GM19328 (cell line): ENCODE results near the gene ANXA9.

Experiments used
- ATAC-seq: cut with Tn5 transposase; IDR thresholded peaks from one replicate; pipeline ENCODE4 v1.9.1; 2021; ENCODE audit warnings: mild to moderate bottlenecking, moderate library complexity; ENCODE audit not compliant: unreplicated experiment

The ANXA9 gene

DNA sequence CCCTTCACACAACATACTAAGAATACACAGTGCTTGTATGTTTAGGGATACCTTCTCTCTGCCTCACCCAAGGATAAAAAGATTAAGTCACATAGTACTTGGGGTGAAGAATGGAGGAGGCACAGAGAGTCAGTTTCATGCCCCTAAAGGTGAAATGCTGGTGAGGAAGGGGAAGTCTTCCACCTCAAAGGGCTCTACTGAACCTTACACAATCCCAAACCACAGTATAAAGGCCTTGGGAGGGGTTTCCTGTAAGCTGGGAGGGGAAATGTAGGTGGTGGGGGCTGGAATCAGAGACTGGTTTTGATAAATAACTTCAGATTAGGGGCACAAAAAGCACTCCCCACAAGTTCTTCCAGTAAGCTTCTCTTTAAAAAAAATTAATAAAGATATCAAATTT is 21.1 kb downstream of the ANXA9 start:
- ATAC-seq = no peak

DNA sequence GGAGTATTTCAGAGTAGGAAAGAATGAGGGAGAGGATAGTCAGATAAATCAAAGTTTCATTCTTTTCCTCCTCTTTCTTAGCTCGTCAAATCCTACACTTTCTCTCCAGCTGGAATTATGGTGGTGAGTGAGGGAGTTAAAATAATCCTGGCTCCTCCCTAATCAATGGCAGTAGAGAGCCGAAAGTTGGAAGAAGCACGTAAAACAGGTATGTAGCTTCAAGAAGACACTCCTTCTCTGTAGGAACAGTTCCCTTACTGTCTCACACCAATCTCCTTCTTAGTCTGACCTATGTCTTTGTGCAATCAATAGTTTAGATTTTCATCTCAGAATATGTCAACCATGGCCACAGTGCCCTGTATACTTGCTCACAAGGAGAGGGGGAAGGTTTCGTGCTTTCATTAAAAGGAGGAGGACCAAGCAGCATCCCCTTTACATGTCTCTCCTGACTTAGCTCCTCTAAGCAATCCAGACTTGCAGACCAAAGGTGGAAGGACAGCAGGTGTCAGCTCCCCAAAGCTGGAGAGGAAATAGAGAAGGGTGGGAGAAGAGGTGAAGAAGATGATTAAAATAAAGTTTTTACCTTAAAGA is 23.7 kb downstream of the ANXA9 start:
- no peak for ATAC-seq

DNA sequence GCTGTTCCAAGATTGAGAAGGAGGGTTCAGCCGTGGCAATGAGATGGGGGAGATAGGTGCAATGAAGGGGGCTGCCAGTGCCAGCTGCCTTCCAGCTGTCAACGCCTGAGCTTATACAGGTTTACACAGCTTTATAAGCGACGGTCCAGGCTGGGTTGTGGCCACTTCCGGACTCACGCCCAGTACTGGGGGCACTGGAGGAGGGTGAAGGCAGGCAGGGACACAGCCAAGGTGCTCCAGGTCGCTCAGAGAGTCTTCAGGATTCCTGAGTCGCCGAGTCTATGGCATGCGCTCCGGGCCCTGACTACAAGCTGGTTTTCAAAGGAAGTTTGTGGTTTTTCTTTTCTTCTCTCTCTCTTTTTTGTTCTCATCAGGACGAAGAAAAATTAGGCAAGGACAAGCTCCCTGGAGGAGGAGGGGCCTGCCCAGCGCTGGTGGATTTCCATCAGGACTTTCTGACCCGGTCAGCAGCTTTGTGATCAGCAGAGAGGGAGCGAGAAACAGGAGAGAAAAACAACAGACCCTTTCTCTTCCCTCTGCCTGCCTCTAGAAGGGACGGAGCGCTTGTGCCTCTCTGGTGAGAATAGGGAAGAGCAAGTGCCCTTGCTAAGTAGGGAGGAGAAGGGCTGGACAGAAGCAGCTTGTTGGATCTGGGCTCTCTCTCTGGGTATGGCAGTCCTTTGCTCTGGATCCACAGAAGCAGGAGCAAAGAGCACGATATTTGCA is 24.4 kb downstream of the ANXA9 start, which contains the start of gene MINDY1:
MINDY1 (minus strand) TSS at position 576 of the 726 bp plus-strand sequence. CDS start 4,285 bp downstream, outside the sequence.
- no peak for ATAC-seq

GRCh38 chr1:151007853-151008243 is 25.8 kb downstream of the ANXA9 start:
- ATAC-seq = no peak

GRCh38 chr1:151008244-151009205 is 26.4 kb downstream of the ANXA9 start, which contains the start of gene PRUNE1:
PRUNE1 (plus strand) TSS chr1:151008449; CDS start chr1:151008633, 184 bp downstream.
- peak; percentile 78 for ATAC-seq

DNA sequence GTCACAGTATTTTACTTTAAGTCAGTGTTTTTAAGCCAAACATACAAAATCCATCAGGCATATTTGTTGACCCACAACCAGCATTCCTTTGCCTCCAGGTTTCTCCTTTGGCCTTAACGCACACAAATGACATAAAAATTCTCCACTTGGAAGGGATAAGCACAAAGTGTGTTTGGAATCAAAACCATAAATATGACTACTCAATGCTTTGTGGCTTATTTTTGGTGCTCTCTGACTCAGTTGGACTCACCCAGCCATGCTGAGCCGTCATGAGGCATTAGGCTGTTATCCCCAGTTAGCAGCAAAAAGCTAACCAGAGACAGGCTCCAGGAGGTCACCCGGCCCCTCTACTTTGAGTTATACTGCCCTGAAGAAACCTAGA is 27.1 kb downstream of the ANXA9 start:
- no peak for ATAC-seq

DNA sequence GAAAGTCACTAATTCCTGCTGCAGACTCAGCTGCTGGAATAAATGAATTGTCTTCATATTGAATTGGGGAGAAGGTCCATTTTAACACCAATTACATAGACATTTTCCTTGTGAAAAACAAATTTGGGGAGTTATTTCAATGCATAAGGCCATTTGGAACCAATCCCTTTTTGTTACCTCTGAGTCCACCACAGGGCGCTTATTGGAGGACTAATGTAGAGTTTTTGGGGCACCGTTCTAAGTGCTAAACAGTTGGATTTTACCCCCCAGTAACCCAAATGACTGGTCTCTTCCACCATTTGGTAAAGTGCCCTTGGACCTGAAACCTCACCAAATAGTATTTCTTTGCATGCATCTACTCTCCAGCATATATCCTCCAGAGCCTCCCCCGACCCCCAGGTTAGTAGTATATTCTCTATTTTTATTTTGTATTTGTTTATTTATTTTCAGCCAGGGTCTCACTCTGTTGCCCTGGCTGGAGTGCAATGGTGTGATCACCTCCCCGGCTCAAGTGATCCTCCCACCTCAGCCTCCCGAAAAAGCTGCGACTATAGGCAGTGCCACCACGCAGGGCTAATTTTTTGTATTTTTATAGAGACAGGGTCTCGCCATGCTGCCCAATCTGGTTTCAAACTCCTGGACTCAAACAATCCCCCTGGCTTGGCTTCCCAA is 27.7 kb downstream of the ANXA9 start:
- ATAC-seq = no peak

- ATAC-seq = no peak
Measured at GRCh38 chr1:151010346-151010726, 28.2 kb downstream of the ANXA9 start.

DNA sequence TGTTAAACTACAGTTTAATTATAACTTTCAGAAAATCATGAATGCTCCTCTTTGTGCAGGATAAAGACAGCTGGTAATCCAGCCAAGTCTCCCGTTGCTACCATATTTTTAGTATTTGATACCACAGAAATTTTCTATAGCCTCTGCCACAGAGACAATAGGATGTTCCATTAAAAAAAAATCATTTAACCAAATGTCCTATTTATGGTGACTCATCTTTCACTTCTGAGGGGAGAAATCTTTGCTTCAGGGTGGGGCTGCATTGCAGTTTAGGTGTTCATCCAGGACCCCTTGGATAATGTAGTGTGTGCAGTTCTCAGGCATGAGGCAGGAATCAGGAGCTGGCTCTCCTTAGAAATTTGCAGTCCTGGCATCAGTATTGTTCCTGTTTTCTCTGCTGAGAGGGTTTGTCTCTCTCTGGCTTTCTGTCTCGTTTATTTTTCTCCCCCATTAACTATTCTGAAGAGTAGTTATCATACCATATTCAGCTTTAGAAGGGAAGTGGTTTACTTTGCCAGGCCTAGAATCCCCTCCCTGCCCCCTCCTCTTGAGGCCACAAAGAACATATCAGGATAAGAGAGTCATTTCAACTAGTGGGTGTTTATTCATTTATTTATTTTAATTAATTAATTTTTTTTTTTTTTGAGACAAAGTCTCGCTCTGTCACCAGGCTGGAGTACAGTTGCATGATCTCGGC is 29.2 kb downstream of the ANXA9 start:
- no peak for ATAC-seq

DNA sequence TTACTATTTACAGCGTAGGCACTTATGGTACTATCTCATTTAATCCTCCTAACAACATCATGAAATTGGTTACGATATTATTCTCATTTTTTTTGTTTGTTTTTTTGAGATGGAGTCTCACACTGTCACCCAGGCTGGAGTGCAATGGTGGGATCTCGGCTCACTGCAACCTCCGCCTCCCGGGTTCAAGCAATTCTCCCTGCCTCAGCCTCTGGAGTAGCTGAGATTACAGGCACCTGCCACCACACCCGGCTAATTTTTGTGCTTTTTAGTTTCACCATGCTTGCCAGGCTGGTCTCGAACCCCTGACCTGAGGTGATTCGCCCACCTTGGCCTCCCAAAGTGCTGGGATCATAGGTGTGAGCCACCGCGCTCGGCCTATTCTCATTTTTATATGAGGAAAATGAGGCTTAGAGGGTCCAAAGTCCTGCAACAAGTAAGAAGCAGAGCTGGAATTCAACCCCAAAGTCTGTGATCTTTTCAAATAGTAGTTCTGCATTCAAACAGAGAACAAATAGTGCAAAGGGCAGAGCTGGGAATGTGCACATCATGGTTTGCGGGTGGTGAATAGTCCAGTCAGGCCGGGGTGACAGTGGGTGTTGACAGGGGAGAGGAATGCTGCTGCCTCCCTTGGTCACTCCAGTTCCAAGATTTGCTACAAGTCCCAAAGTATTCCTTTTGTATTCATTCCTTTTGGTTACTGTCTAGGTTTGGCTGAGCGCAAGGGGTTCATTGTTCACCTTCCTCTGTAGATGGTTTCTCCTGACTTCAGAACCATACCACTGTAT is 30.8 kb downstream of the ANXA9 start:
- ATAC-seq = no peak

DNA sequence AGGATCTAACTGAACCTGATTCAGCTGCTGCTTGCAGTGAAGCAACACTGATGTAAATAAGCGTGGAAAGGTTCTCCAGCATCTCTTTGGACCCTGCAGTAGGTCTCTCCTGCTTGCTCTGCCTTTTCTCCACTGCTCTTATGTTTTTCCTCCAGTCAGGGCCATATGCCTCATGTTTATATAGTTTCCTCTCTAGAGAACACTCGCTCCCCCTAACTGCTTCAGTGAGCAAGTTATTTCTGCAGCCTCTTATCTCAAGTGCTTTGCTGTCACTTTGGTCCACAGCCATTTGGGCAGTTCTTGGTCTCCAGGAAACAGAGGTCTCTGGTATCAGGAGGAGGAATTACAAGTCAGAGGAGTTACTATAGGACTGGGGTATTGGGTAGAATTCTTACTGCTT is 31.4 kb downstream of the ANXA9 start:
- ATAC-seq = no peak

- ATAC-seq = no peak
Measured at GRCh38 chr1:151024540-151025146, 42.6 kb downstream of the ANXA9 start.

GRCh38 chr1:151026460-151026859 is 44.4 kb downstream of the ANXA9 start:
- no peak for ATAC-seq

DNA sequence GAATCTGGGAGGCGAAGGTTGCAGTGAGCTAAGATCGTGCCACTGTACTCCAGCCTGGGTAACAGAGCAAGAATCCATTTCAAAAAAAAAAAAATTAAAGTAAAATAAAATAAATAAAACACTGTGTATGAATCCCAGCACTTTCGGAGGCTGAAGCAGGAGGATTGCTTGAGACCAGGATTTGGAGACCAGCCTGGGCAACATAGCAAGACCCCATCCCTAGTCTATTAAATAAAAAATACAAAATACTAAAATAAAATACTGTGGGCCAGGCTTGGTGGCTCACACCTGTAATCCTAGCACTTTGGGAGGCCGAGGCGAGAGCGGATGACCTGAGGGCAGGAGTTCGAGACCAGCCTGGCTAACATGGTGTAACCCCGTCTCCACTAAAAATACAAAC is 50.1 kb downstream of the ANXA9 start:
- no peak for ATAC-seq

GRCh38 chr1:151035167-151035566 is 53.1 kb downstream of the ANXA9 start:
- ATAC-seq = no peak

GRCh38 chr1:151036356-151036755 is 54.3 kb downstream of the ANXA9 start, which contains the start of gene BNIPL:
BNIPL (plus strand) TSS chr1:151036586; CDS start chr1:151036726, 140 bp downstream.
- ATAC-seq = no peak

- ATAC-seq = no peak
Measured at GRCh38 chr1:151037032-151037431, 54.9 kb downstream of the ANXA9 start.

- no peak for ATAC-seq
Measured at GRCh38 chr1:151039521-151039920, 57.4 kb downstream of the ANXA9 start.

DNA sequence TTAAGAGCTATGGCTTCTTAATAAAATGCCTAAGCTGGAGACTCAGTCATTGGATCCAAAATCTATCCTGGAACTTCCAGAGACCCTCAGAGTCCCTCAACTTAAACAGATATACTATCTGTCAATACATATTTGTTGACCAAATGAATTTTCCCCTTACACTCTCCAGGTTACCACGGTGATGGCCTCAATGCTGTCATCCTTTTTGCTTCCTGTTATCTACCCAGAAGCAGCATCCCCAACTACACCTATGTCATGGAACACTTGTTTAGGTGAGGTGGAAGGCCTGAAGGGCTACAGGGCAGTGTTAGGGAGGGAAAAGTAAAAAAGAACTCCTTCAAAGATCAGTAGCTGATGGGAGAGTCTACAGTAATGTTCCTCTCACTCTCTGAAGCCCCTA is 61.1 kb downstream of the ANXA9 start:
- ATAC-seq = no peak
